Ishikawa (cell line): ENCODE measurements around the gene PRDM12.

ENCODE experiments used
- CEBPB ChIP-seq: IDR thresholded peaks from 2 replicates; pipeline ENCODE4 v1.6.1; 2012
- CREB1 ChIP-seq: IDR thresholded peaks from 2 replicates; pipeline ENCODE4 v1.6.1; 2012; ENCODE audit warnings: low read depth
- EGR1 ChIP-seq: IDR thresholded peaks from 2 replicates; pipeline ENCODE4 v1.6.1; 2012
- EP300 ChIP-seq: IDR thresholded peaks from 2 replicates; pipeline ENCODE4 v1.6.1; 2012; ENCODE audit warnings: borderline replicate concordance
- FOXM1 ChIP-seq: IDR thresholded peaks from 2 replicates; pipeline ENCODE4 v1.6.1; 2012; ENCODE audit warnings: low read depth, borderline replicate concordance
- MAX ChIP-seq: IDR thresholded peaks from 2 replicates; pipeline ENCODE4 v1.6.1; 2012
- NFIC ChIP-seq: IDR thresholded peaks from 2 replicates; pipeline ENCODE4 v1.6.1; 2012
- RAD21 ChIP-seq: IDR thresholded peaks from 2 replicates; pipeline ENCODE4 v1.6.1; 2012; ENCODE audit warnings: low read depth
- REST ChIP-seq: IDR thresholded peaks from 2 replicates; pipeline ENCODE4 v1.6.1; 2012; ENCODE audit warnings: low read depth, mild to moderate bottlenecking
- TAF1 ChIP-seq: IDR thresholded peaks from 2 replicates; pipeline ENCODE4 v1.6.1; 2012; ENCODE audit warnings: low read depth, mild to moderate bottlenecking
- TCF12 ChIP-seq: IDR thresholded peaks from 2 replicates; pipeline ENCODE4 v1.6.1; 2012; ENCODE audit warnings: low read depth
- TEAD4 ChIP-seq: IDR thresholded peaks from 2 replicates; pipeline ENCODE4 v1.6.1; 2012
- USF1 ChIP-seq: IDR thresholded peaks from 2 replicates; pipeline ENCODE4 v1.6.1; 2012
- YY1 ChIP-seq: IDR thresholded peaks from 2 replicates; pipeline ENCODE4 v1.6.1; 2012; ENCODE audit warnings: low read depth
- ZBTB7A ChIP-seq: IDR thresholded peaks from 2 replicates; pipeline ENCODE4 v1.6.1; 2012; ENCODE audit warnings: low read depth

Gene PRDM12

GRCh38 chr9:130713286-130713960 is 49.0 kb downstream of the PRDM12 start:
- no peak for TF ChIP-seq YY1
- TF ChIP-seq EGR1 = no peak
- TF ChIP-seq TAF1 = no peak
- no peak for TF ChIP-seq EP300
- no peak for TF ChIP-seq NFIC
- no peak for TF ChIP-seq USF1
- no peak for TF ChIP-seq CREB1
- no peak for TF ChIP-seq ZBTB7A
- no peak for TF ChIP-seq TEAD4
- TF ChIP-seq MAX = no peak
- no peak for TF ChIP-seq REST
- TF ChIP-seq RAD21 = no peak

- TF ChIP-seq YY1 (no peak), TAF1 (no peak), RAD21 (no peak), FOXM1 (no peak), EP300 (no peak), REST (no peak), EGR1 (no peak), CREB1 (no peak), TCF12 (no peak), ZBTB7A (no peak), MAX (no peak), TEAD4 (no peak), CEBPB (no peak), USF1 (no peak), NFIC (no peak)
Observed at GRCh38 chr9:130714586-130715110, 50.3 kb downstream of the PRDM12 start.

- TF ChIP-seq REST (no peak), EP300 (no peak), YY1 (no peak), MAX (no peak), TEAD4 (no peak), ZBTB7A (no peak), USF1 (no peak), TCF12 (no peak), NFIC (no peak), RAD21 (no peak), EGR1 (no peak), CEBPB (no peak), CREB1 (no peak), TAF1 (no peak), FOXM1 (no peak)
Observed at GRCh38 chr9:130715270-130715669, 50.9 kb downstream of the PRDM12 start.
